Measurements from ENCODE around the gene COL4A4. TPM values are rescaled to one million over a fixed set of nuclear protein-coding genes. Genes with fewer than 3 reads are reported as not detected.

The COL4A4 gene
- total RNA-seq, 1 donor: 0.36 TPM

- DNase-seq (ENCODE audit: insufficient read length, low spot score, missing footprints): no peak
- Histone ChIP-seq H2AFZ (ENCODE audit: low read length) (no peak overlapping the region), H3K4me3 (ENCODE audit: insufficient read depth, low read length) (no peak overlapping the region), H3K4me2 (ENCODE audit: insufficient read depth, low read length) (no peak overlapping the region), H3K79me2 (ENCODE audit: insufficient read depth, low read length) (no peaks in the 10 kb centered on the region), H3K27me3 (ENCODE audit: insufficient read depth, low read length) (no peaks in the 10 kb centered on the region), H3K9me3 (ENCODE audit: low read depth, low read length) (no peaks in the 10 kb centered on the region), H3K36me3 (ENCODE audit: insufficient read depth, low read length) (no peaks in the 10 kb centered on the region), H3K4me1 (ENCODE audit: insufficient read depth, low read length) (peaks cover 12% of the 10 kb centered on the region), H4K20me1 (ENCODE audit: insufficient read depth, low read length) (no peaks in the 10 kb centered on the region), H3K27ac (ENCODE audit: low read depth, low read length) (no peak overlapping the region)
- no peak for TF ChIP-seq CTCF (IDR thresholded peaks at IDR 0.05; ENCODE audit: extremely low read depth, low read depth, low read length)
These were observed 10.1 kb downstream of the COL4A4 start for GRCh38 chr2:227153758-227154486.

- H3K4me3 ChIP-seq (ENCODE audit: insufficient read depth, low read length): no peak overlapping the region
- no peaks in the 10 kb centered on the region for H3K9me3 ChIP-seq (ENCODE audit: low read depth, low read length)
- H3K4me2 ChIP-seq (ENCODE audit: insufficient read depth, low read length): no peak overlapping the region
- TF ChIP-seq CTCF (IDR thresholded peaks at IDR 0.05; ENCODE audit: extremely low read depth, low read depth, low read length): no peak
- H3K27me3 ChIP-seq (ENCODE audit: insufficient read depth, low read length): no peaks in the 10 kb centered on the region
- H3K4me1 ChIP-seq (ENCODE audit: insufficient read depth, low read length): peaks cover 12% of the 10 kb centered on the region
- no peaks in the 10 kb centered on the region for H4K20me1 ChIP-seq (ENCODE audit: insufficient read depth, low read length)
- no peaks in the 10 kb centered on the region for H3K36me3 ChIP-seq (ENCODE audit: insufficient read depth, low read length)
- no peak for DNase-seq (ENCODE audit: insufficient read length, low spot score, missing footprints)
- no peak overlapping the region for H3K27ac ChIP-seq (ENCODE audit: low read depth, low read length)
- H3K79me2 ChIP-seq (ENCODE audit: insufficient read depth, low read length): no peaks in the 10 kb centered on the region
- H2AFZ ChIP-seq (ENCODE audit: low read length): no peak overlapping the region
These were observed 10.7 kb downstream of the COL4A4 start for GRCh38 chr2:227153307-227153706.

GRCh38 chr2:227152093-227152766 lies 11.8 kb downstream of the COL4A4 start:
- Histone ChIP-seq H3K4me1 (ENCODE audit: insufficient read depth, low read length) (peaks cover 13% of the 10 kb centered on the region), H3K4me2 (ENCODE audit: insufficient read depth, low read length) (no peak overlapping the region), H3K9me3 (ENCODE audit: low read depth, low read length) (no peaks in the 10 kb centered on the region), H2AFZ (ENCODE audit: low read length) (no peak overlapping the region), H4K20me1 (ENCODE audit: insufficient read depth, low read length) (no peaks in the 10 kb centered on the region), H3K4me3 (ENCODE audit: insufficient read depth, low read length) (no peak overlapping the region), H3K79me2 (ENCODE audit: insufficient read depth, low read length) (no peaks in the 10 kb centered on the region), H3K27me3 (ENCODE audit: insufficient read depth, low read length) (no peaks in the 10 kb centered on the region), H3K27ac (ENCODE audit: low read depth, low read length) (no peak overlapping the region), H3K36me3 (ENCODE audit: insufficient read depth, low read length) (no peaks in the 10 kb centered on the region)
- no peak for DNase-seq (ENCODE audit: insufficient read length, low spot score, missing footprints)
- TF ChIP-seq CTCF (IDR thresholded peaks at IDR 0.05; ENCODE audit: extremely low read depth, low read depth, low read length): no peak

GRCh38 chr2:227150222-227150936 lies 13.6 kb downstream of the COL4A4 start:
- Histone ChIP-seq H2AFZ (ENCODE audit: low read length) (no peak overlapping the region), H3K9me3 (ENCODE audit: low read depth, low read length) (no peaks in the 10 kb centered on the region), H3K4me3 (ENCODE audit: insufficient read depth, low read length) (no peak overlapping the region), H3K4me2 (ENCODE audit: insufficient read depth, low read length) (no peak overlapping the region), H3K79me2 (ENCODE audit: insufficient read depth, low read length) (no peaks in the 10 kb centered on the region), H4K20me1 (ENCODE audit: insufficient read depth, low read length) (no peaks in the 10 kb centered on the region), H3K36me3 (ENCODE audit: insufficient read depth, low read length) (no peaks in the 10 kb centered on the region), H3K27ac (ENCODE audit: low read depth, low read length) (no peak overlapping the region), H3K4me1 (ENCODE audit: insufficient read depth, low read length) (peaks cover 14% of the 10 kb centered on the region), H3K27me3 (ENCODE audit: insufficient read depth, low read length) (no peaks in the 10 kb centered on the region)
- DNase-seq (ENCODE audit: insufficient read length, low spot score, missing footprints): no peak
- TF ChIP-seq CTCF (IDR thresholded peaks at IDR 0.05; ENCODE audit: extremely low read depth, low read depth, low read length): no peak

Measured in osteoblast (primary cell).